ENCODE results near the gene SMDT1.
"Not testable (repeated sequence)": the region's sequence is repeated elsewhere in the genome, so short reads cannot be mapped to it uniquely, and the experiment has no call there.

The SMDT1 gene

GRCh38 chr22:42115420-42115830 lies 35.9 kb downstream of the SMDT1 start:
- not testable (repeated sequence) for DNase-seq

GRCh38 chr22:42116848-42117424 lies 37.4 kb downstream of the SMDT1 start:
- DNase-seq, result no peak

- DNase-seq, result not testable (repeated sequence)
Measured at GRCh38 chr22:42120231-42121021, 40.9 kb downstream of the SMDT1 start.

- DNase-seq, result not testable (repeated sequence)
Measured at GRCh38 chr22:42123529-42123928, 44.0 kb downstream of the SMDT1 start.

DNA sequence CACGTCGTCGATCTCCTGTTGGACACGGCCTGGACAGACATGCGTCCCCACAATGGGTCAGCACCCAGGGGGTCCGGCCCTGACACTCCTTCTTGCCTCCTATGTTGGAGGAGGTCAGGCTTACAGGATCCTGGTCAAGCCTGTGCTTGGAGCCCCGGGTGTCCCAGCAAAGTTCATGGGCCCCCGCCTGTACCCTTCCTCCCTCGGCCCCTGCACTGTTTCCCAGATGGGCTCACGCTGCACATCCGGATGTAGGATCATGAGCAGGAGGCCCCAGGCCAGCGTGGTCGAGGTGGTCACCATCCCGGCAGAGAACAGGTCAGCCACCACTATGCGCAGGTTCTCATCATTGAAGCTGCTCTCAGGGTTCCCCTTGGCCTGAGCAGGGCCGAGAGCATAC lies 48.1 kb downstream of the SMDT1 start:
- DNase-seq, result no peak

DNA sequence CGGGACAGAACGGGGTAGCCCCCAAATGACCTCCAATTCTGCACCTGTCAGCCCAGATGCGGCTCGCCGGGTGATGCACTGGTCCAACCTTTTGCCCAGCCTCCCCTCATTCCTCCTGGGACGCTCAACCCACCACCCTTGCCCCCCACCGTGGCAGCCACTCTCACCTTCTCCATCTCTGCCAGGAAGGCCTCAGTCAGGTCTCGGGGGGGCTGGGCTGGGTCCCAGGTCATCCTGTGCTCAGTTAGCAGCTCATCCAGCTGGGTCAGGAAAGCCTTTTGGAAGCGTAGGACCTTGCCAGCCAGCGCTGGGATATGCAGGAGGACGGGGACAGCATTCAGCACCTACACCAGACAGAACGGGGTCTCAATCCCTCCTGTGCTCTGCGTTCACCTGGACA lies 48.5 kb downstream of the SMDT1 start:
- not testable (repeated sequence) for DNase-seq

- DNase-seq, result peak; percentile 1
Measured at GRCh38 chr22:42128776-42129694, 49.5 kb downstream of the SMDT1 start.

DNA sequence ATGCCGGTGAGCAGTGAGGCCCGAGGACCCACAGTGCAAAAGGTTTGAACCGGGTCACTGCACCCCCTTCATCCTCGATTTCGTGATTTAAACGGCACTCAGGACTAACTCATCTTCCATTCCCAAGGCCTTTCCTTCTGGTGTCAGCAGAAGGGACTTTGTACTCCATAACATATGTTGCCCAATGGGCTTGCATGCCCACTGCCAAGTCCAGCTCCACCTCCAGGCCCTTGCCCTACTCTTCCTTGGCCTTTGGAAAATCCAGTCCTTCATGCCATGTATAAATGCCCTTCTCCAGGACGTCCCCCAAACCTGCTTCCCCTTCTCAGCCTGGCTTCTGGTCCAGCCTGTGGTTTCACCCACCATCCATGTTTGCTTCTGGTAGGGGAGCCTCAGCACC lies 50.7 kb downstream of the SMDT1 start:
- not testable (repeated sequence) for DNase-seq

DNA sequence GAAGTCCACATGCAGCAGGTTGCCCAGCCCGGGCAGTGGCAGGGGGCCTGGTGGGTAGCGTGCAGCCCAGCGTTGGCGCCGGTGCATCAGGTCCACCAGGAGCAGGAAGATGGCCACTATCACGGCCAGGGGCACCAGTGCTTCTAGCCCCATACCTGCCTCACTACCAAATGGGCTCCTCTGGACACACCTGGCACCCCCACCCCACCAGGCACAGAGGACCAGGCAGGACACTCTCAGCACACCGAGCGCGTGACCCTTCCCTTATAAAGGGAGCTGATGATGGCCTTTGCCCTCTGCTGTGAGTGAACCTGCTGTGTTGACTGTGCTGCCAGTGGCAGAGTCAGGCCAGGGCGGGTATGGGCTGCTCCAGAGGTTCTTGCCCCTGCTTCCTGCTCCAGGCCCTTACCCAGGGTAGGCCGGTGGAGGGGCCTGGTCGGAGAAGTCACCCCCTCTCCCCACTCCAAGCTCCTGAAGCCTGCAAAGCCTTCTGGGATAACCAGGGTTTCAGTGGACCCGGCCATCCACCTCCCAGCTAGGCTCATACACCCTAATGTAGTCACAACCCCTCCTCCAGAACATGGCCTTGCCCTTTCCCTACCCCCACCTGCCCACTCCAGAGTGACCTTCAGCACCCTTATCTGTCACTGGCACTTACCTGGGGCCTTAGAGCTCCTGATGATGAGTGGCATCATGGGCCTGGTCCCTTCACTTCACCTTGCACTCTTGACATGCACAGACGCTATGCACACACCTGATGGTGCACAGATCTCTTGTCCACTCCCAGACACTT lies 51.3 kb downstream of the SMDT1 start, which contains the start of gene CYP2D6:
Gene CYP2D6 (minus strand): TSS at position 172 of the 793 bp plus-strand sequence. CDS start 19 bp downstream, at position 153.
- DNase-seq, result not testable (repeated sequence)

DNA sequence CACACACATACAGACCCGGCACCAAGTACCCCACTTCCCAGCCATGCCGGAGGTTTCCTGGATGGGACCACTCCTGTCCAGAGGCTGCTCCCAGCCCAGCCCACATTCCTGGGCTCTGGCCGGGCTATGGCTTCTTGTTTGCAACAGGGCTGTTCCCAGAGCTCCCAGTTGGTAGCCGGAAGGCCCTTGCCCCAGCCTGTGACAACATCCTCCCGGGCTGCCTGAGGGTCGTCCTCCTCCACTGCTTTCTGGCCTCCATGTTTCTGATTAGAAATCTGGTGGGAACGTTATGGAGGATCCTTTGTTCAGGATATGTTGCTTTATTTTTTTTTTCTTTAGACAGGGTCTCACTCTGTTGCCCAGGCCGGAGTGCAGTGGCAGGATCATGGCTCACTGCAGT lies 52.1 kb downstream of the SMDT1 start:
- no peak for DNase-seq

DNA sequence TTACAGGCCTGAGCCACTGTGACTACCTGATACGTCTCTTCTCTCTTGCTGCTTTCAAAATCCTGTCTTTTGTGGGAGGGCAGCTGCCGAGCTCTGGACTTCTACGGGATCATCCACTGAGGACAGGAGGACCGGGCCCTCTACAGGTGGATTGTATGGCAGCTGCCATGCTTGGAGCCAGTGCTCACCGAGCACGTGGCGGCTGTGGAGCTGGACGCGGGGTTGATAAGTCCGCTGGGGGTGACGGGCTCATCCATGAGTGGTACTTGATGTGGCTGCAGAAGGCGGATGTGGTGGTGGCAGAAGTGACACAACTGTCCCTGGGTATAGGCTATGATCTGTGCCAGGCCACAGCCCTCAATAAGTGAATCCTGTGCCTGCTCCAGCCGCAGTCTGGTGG lies 53.0 kb downstream of the SMDT1 start:
- DNase-seq, result no peak
